ENCODE measurements around the gene FADS1.

GRCh38 chr11:61853698-61854169 lies 36.9 kb upstream of the FADS1 start:
- TF ChIP-seq CTCF (conservative IDR thresholded peaks at IDR 0.05; ENCODE audit: low read depth, low read length) (no peak), EZH2 (IDR thresholded peaks at IDR 0.05; ENCODE audit: borderline replicate concordance, low read depth, low read length, poor library complexity, severe bottlenecking) (no peak)

Data from A673 (cell line).